ENCODE data around the gene HOXC10. TPM values are rescaled to one million over a fixed set of nuclear protein-coding genes. Genes with fewer than 3 reads are reported as not detected.

HOXC10 gene
- total RNA-seq, 1 experiment from 2014 or later: 18.7 TPM

DNA sequence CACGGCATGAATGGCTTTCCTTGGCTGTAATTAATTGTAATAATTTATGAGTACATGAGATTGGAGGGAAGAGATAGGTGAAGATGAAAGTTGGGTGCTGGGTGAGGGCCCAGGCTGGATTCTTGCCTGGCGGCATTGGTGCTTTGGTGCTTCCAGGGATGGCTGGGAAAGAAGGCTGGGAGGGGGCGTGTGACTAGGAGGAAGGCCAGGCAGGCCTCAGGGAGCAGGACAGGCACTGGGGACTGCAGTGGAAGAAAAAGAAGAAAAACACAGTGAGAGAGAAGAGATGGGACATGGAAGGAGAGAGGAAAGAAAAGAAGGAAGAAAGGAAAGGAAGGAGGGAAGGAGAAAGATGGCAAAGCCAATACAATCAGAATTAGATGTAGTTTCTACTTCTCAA lies 18.7 kb downstream of the HOXC10 start:
- no peak for DNase-seq (ENCODE audit: low read depth)

DNA sequence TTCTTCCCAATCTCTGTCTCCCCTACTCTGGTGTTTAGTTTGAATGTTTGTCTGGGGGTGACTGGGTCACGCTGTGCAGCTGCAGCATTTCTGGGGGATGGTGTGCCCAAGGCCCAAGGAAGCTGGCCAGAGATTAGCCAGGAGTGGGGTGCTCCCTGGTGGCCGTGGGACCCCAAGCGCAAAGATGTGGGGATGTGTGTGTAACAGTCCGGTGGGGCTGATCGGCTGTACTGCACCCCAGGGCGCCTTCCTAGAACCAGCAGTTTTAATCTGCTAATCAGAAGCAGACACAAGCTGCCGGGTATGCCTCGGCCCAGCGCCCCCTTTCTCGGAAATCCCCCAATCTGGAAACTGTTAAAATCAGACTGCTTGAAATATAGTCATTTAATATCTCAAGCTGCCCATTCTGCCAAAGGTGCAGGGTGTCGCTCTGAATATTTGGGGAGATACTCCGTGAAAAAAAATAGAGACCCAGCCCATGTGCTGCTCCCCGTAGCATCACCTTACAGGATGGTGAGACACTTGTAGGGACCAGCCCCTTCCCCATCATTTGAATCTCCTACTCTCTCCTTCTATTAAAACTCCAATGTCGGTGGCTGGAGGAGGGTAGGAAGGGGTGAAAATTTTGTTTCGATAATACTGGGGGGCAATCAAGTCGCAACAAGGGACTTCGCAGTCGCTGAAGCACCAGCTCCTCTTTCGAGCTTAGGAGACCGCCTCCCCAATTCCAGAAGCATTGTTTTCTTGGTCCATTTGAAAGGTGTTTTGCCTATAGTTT lies 19.3 kb downstream of the HOXC10 start:
- DNase-seq (ENCODE audit: low read depth): no peak

DNA sequence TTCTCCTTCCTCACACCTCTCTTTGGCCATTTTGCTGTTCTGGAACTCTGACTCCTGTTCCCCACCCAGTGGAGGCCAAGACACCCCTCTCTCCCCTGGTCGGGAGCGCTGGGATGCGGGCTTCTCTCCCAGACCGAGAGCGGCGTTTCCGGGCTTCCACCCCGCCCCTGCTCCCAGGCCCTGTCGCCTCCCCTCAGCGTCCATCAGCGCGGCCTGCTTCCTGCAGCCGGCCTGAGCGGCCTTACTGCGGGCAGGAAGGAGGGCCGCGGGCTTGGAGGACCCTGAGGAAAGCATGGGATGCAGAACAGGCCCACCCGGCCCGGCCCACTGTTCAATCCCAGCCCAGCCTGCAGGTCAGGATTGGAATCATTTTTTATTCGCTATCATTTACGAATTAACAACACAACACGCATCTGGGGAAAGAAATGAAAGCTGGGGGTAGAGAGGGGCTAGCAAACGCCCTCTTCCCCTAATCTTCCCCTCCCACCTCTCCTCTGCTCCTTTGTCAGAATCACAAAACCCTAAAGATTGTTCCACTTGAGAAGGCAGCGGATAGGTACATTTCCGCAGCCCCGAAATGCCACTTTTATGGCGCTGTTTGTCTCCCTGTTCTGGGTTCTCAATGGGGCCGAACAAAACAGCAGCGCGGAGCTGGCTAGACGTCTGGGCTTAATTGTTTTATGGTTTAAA lies 20.0 kb downstream of the HOXC10 start:
- DNase-seq (ENCODE audit: low read depth): peak; percentile 68

DNA sequence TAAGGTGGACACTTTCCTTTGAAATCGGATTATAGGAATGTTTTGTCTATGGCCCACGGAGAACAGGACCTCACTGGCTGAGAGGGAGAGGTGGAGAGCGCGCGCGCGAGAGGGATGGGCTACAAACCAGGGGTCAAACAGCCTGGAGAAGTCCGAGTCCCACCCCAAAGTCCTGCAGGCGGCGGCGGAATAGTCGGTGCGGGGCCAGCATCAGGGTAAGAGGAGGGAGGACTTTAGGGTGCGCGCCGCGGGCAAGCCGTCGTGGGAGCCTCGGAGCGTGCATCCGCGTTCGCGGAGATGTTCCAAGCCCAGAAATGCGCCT lies 20.5 kb downstream of the HOXC10 start:
- no peak for DNase-seq (ENCODE audit: low read depth)

DNA sequence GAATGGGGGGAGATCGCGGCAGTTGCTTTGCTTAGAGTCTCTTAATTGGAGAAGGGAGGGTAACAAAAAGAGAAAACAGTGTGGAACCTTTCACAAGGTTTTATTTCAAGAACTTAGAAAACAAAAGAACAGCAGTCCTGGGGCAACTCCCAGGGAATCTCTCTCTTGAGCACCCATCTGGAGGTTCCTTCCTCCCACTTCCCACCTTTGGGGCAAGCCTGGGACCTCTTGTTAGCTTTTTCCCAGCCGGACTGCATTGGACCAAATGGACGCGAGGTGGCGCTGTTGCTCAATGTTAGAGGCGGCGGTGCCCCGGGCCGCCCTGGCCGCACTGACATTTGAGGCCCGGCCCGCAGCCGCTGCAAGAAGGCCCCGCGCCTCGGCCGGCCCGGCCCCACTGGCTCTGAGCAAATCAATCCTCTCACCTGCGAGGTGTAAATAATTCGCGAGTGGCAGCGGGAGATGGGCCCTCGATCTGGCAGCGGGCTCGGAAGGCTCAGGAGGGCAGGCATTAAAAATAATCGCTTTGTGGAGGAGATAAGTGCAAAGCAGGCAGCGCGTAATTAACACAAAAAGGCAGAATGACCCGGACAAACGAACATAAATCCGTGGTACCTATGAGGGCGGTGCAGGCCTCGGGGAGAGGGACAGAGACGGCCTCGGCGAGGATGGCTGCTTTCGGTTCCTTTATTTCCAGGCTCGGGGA lies 21.1 kb downstream of the HOXC10 start:
- peak; percentile 91 for DNase-seq (ENCODE audit: low read depth)

DNA sequence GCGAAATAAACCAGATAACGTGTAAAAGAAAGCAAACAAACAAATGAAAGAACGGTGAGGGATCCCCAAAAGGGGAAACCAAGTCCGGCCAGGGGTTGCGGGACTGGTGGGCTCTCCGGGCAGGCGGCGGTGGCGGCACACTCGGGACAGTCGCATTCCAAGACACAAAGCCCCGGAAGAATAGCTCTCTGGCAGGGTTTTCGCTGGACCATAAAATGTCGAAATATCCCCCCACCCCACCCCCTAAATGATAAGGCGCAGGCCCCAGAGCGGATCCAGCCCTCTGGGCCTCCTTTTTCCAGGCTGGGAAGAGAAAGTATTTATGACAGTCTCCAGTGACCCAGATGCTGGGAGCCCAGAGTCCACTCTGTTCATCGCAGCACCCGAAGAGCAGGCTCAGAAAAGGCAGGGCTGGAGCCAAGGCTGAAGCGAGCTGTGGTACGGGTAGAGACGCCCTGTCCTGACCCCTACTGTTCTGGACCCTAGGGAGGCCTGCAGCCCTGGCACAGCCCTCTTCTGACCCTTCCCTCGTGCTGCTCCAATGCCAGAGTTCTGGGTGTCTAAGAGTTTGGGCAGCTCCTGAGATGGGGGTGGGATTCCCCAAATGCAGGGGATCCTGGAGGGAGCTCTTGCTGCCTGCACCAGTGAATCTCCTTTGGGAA lies 21.7 kb downstream of the HOXC10 start:
- DNase-seq (ENCODE audit: low read depth): no peak

DNA sequence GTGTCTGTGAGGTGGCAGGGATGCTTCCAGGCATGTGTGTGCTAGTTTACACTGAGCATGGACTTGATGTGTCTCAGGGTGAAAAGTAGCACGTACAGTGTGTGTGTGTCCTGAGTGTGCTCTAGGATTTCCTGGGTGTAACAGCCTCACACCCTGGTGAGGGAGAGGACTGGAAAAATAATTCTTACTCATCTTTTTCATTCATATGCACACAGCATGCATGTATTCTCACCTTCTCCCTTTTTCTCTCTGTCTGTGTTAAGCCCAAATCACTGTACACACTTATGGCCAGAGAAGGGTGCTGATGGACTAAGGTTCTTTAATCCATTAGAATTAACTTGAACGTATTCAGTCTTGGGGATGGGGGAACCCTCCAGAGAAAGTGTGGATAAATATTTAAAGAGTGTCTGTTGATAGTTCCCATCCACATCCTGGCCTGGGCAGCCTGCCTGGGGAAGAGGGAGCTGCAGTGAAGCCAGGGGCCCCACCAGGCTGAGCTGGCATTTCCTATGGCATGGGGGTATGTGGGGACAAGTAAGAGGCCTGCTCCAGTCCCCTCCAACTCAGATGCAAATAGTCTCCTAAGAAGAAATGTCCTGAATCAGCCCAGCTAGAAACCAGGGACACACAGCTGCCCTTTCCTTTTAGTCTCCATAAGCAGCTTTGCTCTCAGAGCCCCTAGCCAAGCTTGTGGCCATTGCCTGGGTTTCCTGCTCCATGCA lies 22.8 kb downstream of the HOXC10 start:
- DNase-seq (ENCODE audit: low read depth): no peak

DNA sequence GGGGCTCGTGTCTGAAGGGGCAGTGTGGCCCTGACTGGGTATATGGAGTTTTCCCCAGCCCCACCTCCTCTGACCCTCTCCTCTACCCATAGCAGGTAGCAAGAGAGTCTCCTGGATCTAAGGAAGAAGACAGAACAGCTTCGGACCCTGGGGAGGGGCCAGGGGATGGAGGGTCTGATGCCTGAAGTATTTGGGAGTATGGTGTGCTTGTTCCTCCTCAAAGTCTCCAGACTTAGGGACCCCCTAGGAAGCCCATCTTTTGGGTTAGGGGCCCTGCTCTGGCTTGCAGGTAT lies 23.3 kb downstream of the HOXC10 start:
- DNase-seq (ENCODE audit: low read depth): no peak

DNA sequence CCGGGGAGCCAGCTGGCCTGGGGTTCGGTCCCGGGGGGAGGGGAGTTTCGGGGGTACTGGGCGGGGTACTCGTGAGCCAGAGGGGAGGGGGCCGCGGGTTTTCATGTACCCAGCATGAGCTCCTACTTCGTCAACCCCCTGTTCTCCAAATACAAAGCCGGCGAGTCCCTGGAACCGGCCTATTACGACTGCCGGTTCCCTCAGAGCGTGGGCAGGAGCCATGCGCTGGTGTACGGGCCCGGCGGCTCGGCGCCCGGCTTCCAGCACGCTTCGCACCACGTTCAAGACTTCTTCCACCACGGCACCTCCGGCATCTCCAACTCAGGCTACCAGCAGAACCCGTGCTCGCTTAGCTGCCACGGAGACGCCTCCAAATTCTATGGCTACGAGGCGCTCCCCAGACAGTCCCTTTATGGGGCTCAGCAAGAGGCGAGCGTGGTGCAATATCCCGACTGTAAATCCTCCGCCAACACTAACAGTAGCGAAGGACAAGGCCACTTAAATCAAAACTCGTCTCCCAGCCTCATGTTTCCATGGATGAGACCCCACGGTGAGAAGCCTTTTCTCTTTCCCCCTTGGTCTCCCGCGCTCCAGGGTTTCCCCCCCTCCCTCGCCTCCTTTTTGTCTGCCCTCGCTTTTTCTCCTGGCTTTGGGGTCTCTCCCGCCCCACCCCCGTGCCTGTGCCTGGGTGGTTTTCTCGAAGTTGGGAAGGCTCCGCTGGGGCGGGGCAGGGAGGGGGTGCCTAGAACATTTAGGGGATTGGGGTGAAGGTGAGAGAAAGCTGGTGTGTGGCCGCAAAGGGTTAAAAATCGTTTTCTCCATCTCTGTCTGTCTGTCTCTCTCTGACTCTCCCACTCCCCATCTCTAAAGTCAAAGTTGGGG lies 24.5 kb downstream of the HOXC10 start:
- peak; percentile 67 for DNase-seq (ENCODE audit: low read depth)

DNA sequence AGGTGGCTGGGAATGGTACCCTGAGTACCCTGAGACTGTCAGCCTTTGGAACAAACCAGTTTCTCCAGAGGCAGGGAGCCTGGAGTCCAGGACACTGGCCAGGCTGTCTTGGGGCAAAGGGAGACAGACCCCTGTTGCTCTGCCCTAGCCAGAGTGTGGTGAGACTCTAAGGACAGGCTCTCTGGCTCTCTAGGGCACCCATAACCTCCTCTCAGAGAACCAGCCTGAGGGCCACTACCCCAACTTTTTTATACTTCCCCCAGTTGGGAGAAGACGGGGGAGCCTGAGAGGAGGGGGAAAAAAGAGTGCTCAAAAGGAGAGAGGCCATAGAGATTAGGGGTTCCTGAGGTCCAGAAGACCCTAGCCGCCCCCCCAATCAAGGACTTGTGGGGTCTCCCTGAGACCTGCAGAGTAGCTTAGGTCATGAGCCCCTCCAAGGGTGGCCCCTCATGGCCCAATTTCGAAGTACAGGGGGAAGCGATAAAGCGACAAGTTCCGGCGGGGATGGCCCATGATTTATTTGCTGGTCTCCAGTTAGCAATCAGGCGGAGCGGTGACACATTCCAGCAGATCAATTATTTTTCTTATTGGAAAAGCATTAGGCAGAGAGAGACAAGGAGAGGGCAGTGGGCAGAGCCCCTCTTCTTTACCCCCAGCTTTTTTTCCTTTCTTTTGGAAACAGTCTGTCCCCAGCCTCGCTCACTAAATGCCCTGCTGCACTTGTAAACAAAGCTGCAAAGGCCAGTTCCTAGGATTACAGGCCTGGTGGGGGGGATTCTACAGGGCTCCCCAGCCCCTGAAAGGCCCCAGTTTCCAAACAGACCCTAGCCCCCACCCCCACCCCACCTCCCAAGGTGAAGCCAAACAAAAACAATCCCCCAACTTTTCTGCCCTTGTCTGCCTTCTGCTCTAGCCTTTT lies 25.4 kb downstream of the HOXC10 start:
- no peak for DNase-seq (ENCODE audit: low read depth)

DNA sequence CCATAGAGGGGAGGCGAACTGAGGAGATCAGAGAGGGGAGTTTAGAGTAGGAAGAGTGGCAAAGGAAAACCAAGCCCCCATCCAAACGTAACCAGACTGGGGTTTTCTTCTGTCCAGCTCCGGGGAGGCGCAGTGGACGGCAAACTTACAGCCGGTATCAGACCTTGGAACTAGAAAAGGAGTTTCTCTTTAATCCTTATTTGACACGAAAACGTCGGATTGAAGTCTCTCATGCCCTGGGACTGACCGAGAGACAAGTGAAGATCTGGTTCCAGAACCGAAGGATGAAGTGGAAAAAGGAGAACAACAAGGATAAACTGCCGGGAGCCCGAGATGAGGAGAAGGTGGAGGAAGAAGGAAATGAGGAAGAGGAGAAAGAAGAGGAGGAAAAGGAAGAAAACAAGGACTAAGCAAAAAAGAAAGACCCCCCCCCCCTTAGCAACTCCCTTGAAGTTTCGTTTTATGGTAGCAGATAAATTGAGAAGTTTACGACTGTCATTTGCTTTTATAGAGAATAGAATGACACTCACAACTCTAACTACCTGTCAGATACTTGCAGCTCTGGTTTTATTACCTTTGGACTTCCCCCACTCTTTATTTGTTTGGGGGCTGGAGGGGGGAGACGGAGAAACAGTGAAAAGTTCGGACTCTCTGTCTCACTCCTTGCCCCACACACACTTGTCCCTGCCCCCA lies 26.2 kb downstream of the HOXC10 start:
- DNase-seq (ENCODE audit: low read depth): no peak

DNA sequence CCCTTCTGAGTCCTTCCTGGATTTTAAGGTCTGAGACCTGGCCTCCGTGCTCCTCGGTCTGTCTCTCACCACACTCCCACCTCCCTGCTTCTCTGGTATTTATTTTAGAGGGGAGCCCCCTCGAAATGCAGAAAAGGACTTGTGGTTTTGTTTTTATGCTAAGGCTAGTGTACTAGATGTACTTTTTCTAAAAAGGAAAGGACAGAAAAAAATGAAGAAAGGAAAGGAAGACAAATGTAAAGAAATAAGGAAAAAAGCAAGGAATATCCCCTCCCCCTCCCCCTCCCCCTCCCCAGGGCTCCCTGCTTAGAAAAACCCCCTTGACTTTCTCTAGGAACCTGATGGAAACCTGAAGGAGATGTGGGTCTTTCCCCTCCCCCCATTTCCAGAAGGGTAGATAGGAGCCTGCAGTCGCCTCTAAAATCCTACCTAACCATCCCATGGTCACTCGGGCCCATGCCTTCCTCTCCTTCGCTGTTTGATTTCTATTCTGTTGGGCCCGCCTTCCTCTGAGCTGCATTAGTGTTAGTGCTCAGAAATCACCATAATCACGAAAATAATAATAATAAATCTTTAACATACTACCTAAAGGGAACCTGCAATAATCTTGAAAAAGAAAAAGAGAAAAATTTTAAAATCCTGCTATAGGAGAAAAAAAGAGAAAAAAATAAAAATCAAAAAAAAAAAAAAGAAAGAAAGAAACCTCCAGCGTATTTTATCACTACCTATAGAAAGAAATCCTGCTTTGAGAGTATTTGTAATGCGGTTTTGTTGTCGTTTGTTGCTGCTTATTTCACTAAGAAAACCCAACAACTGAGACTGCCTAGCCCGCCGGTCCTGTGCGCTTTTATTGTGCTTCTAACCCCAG lies 27.0 kb downstream of the HOXC10 start:
- no peak for DNase-seq (ENCODE audit: low read depth)

DNA sequence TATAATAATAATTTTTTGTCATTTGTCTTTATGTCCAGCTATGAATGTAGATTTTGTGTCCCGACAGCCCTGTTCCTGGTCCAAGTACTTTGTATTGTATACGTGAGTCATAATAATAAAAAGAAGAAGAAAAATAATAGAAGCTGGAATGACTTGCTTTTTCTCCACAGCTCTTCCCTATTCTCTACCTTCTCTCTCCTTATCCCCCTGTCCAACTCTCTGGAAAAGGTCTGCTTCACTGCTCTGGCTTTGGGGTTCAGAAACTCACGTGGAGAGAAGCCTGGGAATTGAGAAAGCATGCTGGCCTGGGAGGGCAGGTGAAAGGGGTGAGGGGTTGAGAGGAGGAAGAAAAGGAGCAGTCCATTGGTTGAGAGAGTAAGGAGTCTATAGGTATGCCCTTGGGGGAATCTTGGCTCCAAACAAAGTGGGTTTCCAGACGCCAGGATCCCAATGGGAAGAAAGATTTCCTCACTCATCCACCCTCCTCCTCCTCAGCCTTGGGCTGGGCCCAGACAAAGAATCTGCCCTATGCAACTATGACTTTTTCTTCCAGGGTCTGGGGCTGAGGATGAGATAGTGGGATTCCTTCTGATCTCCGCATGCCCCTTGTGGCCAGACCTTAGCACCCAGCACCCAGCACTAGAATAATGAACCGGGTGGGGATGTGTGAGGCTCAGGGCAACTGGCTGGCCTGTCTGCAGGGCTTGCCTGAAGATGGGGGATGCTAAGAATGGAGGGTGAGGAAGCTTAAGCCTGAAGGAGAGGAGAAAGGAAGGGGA lies 27.9 kb downstream of the HOXC10 start:
- DNase-seq (ENCODE audit: low read depth): no peak

DNA sequence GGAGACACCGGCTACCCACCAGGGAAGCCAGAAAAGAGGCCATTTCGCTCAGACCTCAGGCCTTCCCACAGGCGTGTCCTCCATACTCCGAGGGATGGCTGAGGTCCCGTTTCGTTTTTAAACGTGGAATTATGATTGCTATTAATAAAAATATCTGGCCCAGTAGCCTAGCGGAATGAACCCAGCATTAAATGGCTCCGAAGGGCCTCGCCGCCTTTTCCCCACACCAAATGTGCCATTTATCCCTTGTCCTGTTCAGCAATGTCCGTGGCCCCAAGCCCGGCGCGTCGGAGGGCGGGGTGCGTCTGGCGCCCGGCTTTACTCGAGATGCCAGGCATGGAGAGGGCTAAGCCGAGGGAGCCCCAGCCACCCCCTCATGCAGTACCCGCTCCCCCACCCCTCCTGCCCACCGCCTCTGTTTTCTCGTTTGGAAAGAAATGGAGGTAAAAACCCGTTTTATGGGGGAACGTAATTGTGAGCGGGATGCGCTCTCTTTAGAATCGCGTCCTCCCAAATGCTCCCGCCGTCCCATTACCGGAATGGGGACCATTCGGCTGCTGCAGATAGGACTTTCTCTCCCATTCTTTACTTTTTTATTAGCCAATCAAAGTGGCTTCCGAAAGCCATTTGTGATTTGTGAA lies 29.6 kb downstream of the HOXC10 start:
- DNase-seq (ENCODE audit: low read depth): no peak

DNA sequence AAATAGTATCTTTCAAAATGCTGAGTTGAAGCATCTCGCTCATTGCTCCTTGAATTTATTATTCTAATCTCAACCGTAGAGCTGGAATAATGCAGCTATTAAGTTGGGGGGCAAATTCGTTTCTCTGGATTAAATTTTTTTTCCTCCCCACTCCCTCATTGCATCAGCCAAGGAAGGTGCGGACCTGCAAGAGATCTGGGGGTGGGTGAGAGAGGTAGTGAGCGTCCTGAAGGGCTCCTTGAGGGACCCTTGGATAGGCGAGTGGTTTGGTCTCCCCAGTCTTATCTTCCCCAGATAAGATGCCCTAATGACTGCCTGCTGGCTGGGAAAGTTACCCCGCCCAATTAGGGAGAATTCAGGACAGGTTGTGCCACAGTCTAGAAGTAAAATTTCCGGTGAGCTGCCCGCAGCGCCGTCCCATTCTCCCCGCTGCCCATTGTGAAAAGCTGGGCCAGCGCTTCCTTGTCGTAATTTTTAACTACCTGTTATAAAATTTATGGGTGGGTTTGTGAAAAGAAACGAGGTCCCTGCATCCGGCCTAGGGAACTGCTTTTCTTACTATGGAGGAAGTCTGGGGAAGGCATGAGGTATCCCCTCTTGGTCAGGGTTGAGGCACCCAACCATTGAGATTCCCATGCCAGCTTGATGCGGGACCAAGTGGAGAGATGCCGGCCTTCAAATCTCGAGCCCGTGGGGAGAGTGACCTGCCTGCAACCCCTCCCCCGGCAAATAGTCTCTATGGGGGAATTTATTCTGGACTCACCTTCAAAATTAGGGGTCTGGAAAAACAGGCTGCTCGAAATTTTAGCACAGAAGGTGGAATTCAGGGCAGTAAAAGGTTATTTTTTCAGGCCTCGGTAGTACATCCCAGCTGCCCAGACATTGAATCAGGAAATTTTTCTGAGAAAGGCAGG lies 30.3 kb downstream of the HOXC10 start:
- DNase-seq (ENCODE audit: low read depth): no peak

DNA sequence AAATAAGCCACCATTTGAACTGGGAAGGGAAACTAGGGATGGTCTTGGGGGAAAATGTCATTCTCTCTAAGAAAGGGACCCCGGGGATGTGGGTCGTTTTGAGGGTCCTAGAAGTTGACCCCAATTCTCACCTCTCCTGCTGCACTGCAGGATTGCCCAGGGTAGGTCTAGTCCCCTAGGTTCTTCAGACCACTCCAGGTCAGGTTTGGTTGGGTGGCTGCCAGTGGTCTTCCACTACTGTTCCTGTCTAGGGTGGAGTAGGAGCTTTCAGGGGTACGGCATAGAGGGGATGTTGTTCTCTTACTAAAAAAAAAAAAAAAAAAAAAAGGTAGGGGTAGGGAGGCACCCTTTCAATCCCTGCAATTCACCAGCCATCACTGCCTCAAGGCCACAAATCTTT lies 31.1 kb downstream of the HOXC10 start:
- no peak for DNase-seq (ENCODE audit: low read depth)
